Measurements from ENCODE around the gene ART1.
"Not testable (repeated sequence)": the region's sequence is repeated elsewhere in the genome, so short reads cannot be mapped to it uniquely, and the experiment has no call there.

The ART1 gene

GRCh38 chr11:3632070-3632660 lies 12.8 kb upstream of the ART1 start:
- DNase-seq (ENCODE audit: low spot score) = no peak

GRCh38 chr11:3635641-3636375 lies 9.1 kb upstream of the ART1 start:
- no peak for DNase-seq (ENCODE audit: low spot score)

- no peak for DNase-seq (ENCODE audit: low spot score)
These were observed 7.7 kb upstream of the ART1 start for GRCh38 chr11:3637201-3637600.

GRCh38 chr11:3638513-3638912 lies 6.4 kb upstream of the ART1 start:
- no peak for DNase-seq (ENCODE audit: low spot score)

GRCh38 chr11:3639841-3640240 lies 5.1 kb upstream of the ART1 start:
- no peak for DNase-seq (ENCODE audit: low spot score)

GRCh38 chr11:3641191-3641590 lies 3.7 kb upstream of the ART1 start:
- DNase-seq (ENCODE audit: low spot score) = no peak

GRCh38 chr11:3641701-3642070 lies 3.2 kb upstream of the ART1 start, which contains the start of gene ART5:
ART5 (minus strand) TSS chr11:3641992; CDS start chr11:3641862, 130 bp downstream.
- DNase-seq (ENCODE audit: low spot score) = no peak

- DNase-seq (ENCODE audit: low spot score) = peak; percentile 74
These were observed 2.6 kb upstream of the ART1 start for GRCh38 chr11:3642071-3642951.

GRCh38 chr11:3643102-3643546 lies 1.8 kb upstream of the ART1 start:
- DNase-seq (ENCODE audit: low spot score) = not testable (repeated sequence)

GRCh38 chr11:3645552-3645951 lies 624 bp downstream of the ART1 start:
- DNase-seq (ENCODE audit: low spot score) = no peak

- not testable (repeated sequence) for DNase-seq (ENCODE audit: low spot score)
These were observed 3.9 kb downstream of the ART1 start for GRCh38 chr11:3648843-3649242.

- not testable (repeated sequence) for DNase-seq (ENCODE audit: low spot score)
These were observed 4.4 kb downstream of the ART1 start for GRCh38 chr11:3649374-3649773.

- not testable (repeated sequence) for DNase-seq (ENCODE audit: low spot score)
These were observed 7.6 kb downstream of the ART1 start for GRCh38 chr11:3652514-3652913.

GRCh38 chr11:3655547-3655946 lies 10.6 kb downstream of the ART1 start:
- no peak for DNase-seq (ENCODE audit: low spot score)

- DNase-seq (ENCODE audit: low spot score) = not testable (repeated sequence)
These were observed 12.4 kb downstream of the ART1 start for GRCh38 chr11:3657331-3657730.

GRCh38 chr11:3658252-3658651 lies 13.3 kb downstream of the ART1 start:
- DNase-seq (ENCODE audit: low spot score) = no peak

- DNase-seq (ENCODE audit: low spot score) = no peak
These were observed 14.9 kb downstream of the ART1 start for GRCh38 chr11:3659595-3660515.

GRCh38 chr11:3660960-3661359 lies 16.0 kb downstream of the ART1 start:
- no peak for DNase-seq (ENCODE audit: low spot score)

- DNase-seq (ENCODE audit: low spot score) = no peak
These were observed 17.9 kb downstream of the ART1 start for GRCh38 chr11:3662856-3663255.

GRCh38 chr11:3664032-3664630 lies 19.2 kb downstream of the ART1 start:
- no peak for DNase-seq (ENCODE audit: low spot score)

GRCh38 chr11:3665336-3666022 lies 20.6 kb downstream of the ART1 start:
- DNase-seq (ENCODE audit: low spot score) = no peak
